ENCODE measurements around the gene MPP4.

GRCh38 chr2:201678401-201678800 lies 20.0 kb downstream of the MPP4 start:
- TF ChIP-seq CTCF (IDR thresholded peaks at IDR 0.05 in 4 of 5, conservative IDR thresholded peaks at IDR 0.05 in 1 of 5) (no peak), POLR2A (IDR thresholded peaks at IDR 0.05) (no peak)

All from gastrocnemius medialis (tissue), 4 donors.